MCF 10A (cell line): ENCODE data around the gene TRIM52. TPM values are rescaled to one million over a fixed set of nuclear protein-coding genes. Genes with fewer than 3 reads are reported as not detected.
"Not testable (repeated sequence)": the region's sequence is repeated elsewhere in the genome, so short reads cannot be mapped to it uniquely, and the experiment has no call there.

Source experiments
- Bru-seq: library from RNA; stranded (reverse); fragments of 400-500 nt; gene quantifications from one replicate; lab custom pipeline; 2021; lab: Mats Ljungman, UMichigan
- BruChase-seq, 2 experiments: library from RNA; stranded (reverse); fragments of 400-500 nt; gene quantifications; one replicate each; lab custom pipeline; 2021; lab: Mats Ljungman, UMichigan
- BruUV-seq: library from RNA; stranded (reverse); fragments of 400-500 nt; replicated peaks from 2 replicates; lab custom pipeline; 2021; lab: Mats Ljungman, UMichigan
- CTCF ChIA-PET: fragments of 300-600 bp; sonication (Branson Sonifier 250); formaldehyde crosslinking; extraction: SDS; loops from one replicate; lab custom pipeline; 2021; ENCODE audit warnings: antibody characterized with exemption, inconsistent platforms; lab: Yijun Ruan, JAX
- POLR2A ChIA-PET: fragments of 300-600, 350-650 bp; sonication (Branson Sonifier 250); formaldehyde crosslinking; extraction: SDS; loops from one replicate; lab custom pipeline; 2020; ENCODE audit warnings: antibody characterized with exemption, inconsistent platforms; lab: Yijun Ruan, JAX
- DNase-seq: peaks from one replicate; pipeline ENCODE4 v3.0.0-alpha.2; 2018; ENCODE audit not compliant: unreplicated experiment
- H3K27ac Mint-ChIP-seq: one replicate; pipeline ENCODE4 v1.8.0; 2022; ENCODE audit warnings: mild to moderate bottlenecking, low read depth, mixed read lengths; ENCODE audit not compliant: unreplicated experiment
- H3K27me3 Mint-ChIP-seq: one replicate; pipeline ENCODE4 v1.8.0; 2022; ENCODE audit warnings: mixed read lengths; ENCODE audit not compliant: insufficient read depth, unreplicated experiment
- H3K36me3 Mint-ChIP-seq: one replicate; pipeline ENCODE4 v1.8.0; 2022; ENCODE audit warnings: mild to moderate bottlenecking, moderate library complexity, mixed read lengths; ENCODE audit not compliant: insufficient read depth, unreplicated experiment
- H3K4me1 Mint-ChIP-seq: one replicate; pipeline ENCODE4 v1.8.0; 2022; ENCODE audit warnings: mixed read lengths; ENCODE audit not compliant: insufficient read depth, unreplicated experiment
- H3K4me3 Mint-ChIP-seq: one replicate; pipeline ENCODE4 v1.8.0; 2022; ENCODE audit warnings: mild to moderate bottlenecking, moderate library complexity, mixed read lengths; ENCODE audit not compliant: unreplicated experiment
- H3K9me3 Mint-ChIP-seq: one replicate; pipeline ENCODE4 v1.8.0; 2022; ENCODE audit warnings: mixed read lengths; ENCODE audit not compliant: unreplicated experiment
- CTCF ChIP-seq: fragments of 200-600 bp; IDR thresholded peaks from one replicate; pipeline ENCODE4 v1.8.0; 2022; ENCODE audit warnings: antibody characterized with exemption, mild to moderate bottlenecking; ENCODE audit not compliant: unreplicated experiment
- intact Hi-C: fragments of 100-400 bp; cut with micrococcal nuclease; formaldehyde crosslinking; loops from 2 replicates; pipeline ENCODE4 v1.14.1; 2022
- long read RNA-seq: library from polyadenylated mRNA; stranded (forward); transcript quantifications from one replicate; pipeline ENCODE4 v2.0.0, GENCODE V29; 2022
- total RNA-seq: library from RNA; stranded (reverse); gene quantifications from 2 replicates; pipeline ENCODE4 v1.2.3, GENCODE V29; 2022

TRIM52 gene
- 12.5 and 16.1 TPM in 2 replicates for total RNA-seq
- Bru-seq, nascent RNA: percentile 87 among the genes with signal in this experiment
- percentile 94 among the genes with signal in this experiment for BruChase-seq, experiment 1, labeled RNA remaining after a 6-hour chase
- BruChase-seq, experiment 2, labeled RNA remaining after a 2-hour chase: percentile 96 among the genes with signal in this experiment
- long read RNA-seq, full-length matches to known transcripts: 12 of 13 reads
- long read RNA-seq, partial matches to known transcripts: 0 of 13 reads
- long read RNA-seq, other reads (novel, unspliced or antisense): 1 of 13 reads

GRCh38 chr5:181260720-181261319, at the start of gene TRIM52:
TSS of gene TRIM52 (minus strand) at chr5:181261143. CDS start at chr5:181260813, 330 bp downstream.
- BruUV-seq: no TSS peak
- CTCF ChIA-PET: interaction anchor here (0.6 to 1.8 kb wide), 8 partner anchors 9 to 393 kb away, joined by 3 to 16 read pairs (median 6); partner anchors contain the start of gene RACK1
- H3K27me3 Mint-ChIP-seq: no peaks in the 10 kb centered on the region
- H3K4me3 Mint-ChIP-seq: peak within 1 kb of the TSS; percentile 86
- H3K4me1 Mint-ChIP-seq: peaks cover 23% of the 10 kb centered on the region
- intact Hi-C loops: loop anchor here (1.0 to 2.0 kb wide), 3 partner anchors 14 to 73 kb away; partner anchors contain the start of gene TRIM41
- peak; percentile 91 for DNase-seq
- H3K9me3 Mint-ChIP-seq: no peaks in the 10 kb centered on the region
- no peak for TF ChIP-seq CTCF
- peaks cover 65% of the 10 kb centered on the region for H3K36me3 Mint-ChIP-seq
- peak within 1 kb of the TSS; percentile 89 for H3K27ac Mint-ChIP-seq
- POLR2A ChIA-PET: interaction anchor here (0.6 to 12.6 kb wide), 22 partner anchors 10 to 472 kb away, joined by 3 to 476 read pairs (median 4); partner anchors contain the start of genes MGAT1, RACK1, TRIM41 and TRIM7

GRCh38 chr5:181287331-181287730, 26.4 kb upstream of the TRIM52 start:
- H3K4me3 Mint-ChIP-seq, intact Hi-C loops, CTCF ChIA-PET: not testable (repeated sequence)

GRCh38 chr5:181285962-181286705, 25.2 kb upstream of the TRIM52 start:
- H3K27me3 Mint-ChIP-seq, H3K27ac Mint-ChIP-seq, H3K4me3 Mint-ChIP-seq, H3K36me3 Mint-ChIP-seq, DNase-seq, H3K9me3 Mint-ChIP-seq, intact Hi-C loops, BruUV-seq, H3K4me1 Mint-ChIP-seq, POLR2A ChIA-PET: not testable (repeated sequence)
- CTCF ChIA-PET: interaction anchor here (0.6 kb wide), 1 partner anchor 127 kb away, joined by 3 read pairs; no protein-coding TSS in a partner anchor

More at GRCh38 chr5:181287331-181287730, 26.4 kb upstream of the TRIM52 start:
- BruUV-seq, H3K27me3 Mint-ChIP-seq, H3K9me3 Mint-ChIP-seq, H3K27ac Mint-ChIP-seq, DNase-seq, H3K4me1 Mint-ChIP-seq, H3K36me3 Mint-ChIP-seq: not testable (repeated sequence)
- POLR2A ChIA-PET: interaction anchor here (0.6 kb wide), 1 partner anchor 53 kb away, joined by 3 read pairs; no protein-coding TSS in a partner anchor

GRCh38 chr5:181283841-181284755, 23.2 kb upstream of the TRIM52 start:
- TF ChIP-seq CTCF: peak; percentile 9
- H3K27ac Mint-ChIP-seq, POLR2A ChIA-PET, H3K36me3 Mint-ChIP-seq, intact Hi-C loops, H3K27me3 Mint-ChIP-seq, H3K9me3 Mint-ChIP-seq, H3K4me3 Mint-ChIP-seq, BruUV-seq, DNase-seq, H3K4me1 Mint-ChIP-seq: not testable (repeated sequence)
- CTCF ChIA-PET: interaction anchor here (0.6 to 0.8 kb wide), 2 partner anchors 13 to 100 kb away, joined by 3 read pairs; no protein-coding TSS in a partner anchor
